ENCODE measurements around the gene KLHDC3. TPM values are rescaled to one million over a fixed set of nuclear protein-coding genes. Genes with fewer than 3 reads are reported as not detected.

The KLHDC3 gene
- total and polyA plus RNA-seq, 9 of the 15 experiments (the other 6 are each of a cell fraction or from before 2014, with no cell fraction given) = 4.5 to 171 (median 107) TPM

GRCh38 chr6:43045371-43045930 lies 31.4 kb downstream of the KLHDC3 start:
- Histone ChIP-seq H4K20me1 (replicated peaks; ENCODE audit: control insufficient read depth, insufficient read depth, low read length) (no peaks in the 10 kb centered on the region), H3K9me3 (replicated peaks; ENCODE audit: control insufficient read depth, insufficient read depth, low read depth, low read length) (no peaks in the 10 kb centered on the region), H3K79me2 (ENCODE audit: control insufficient read depth, insufficient read depth, low read length) (no peaks in the 10 kb centered on the region; the same call in 2 of the 3 replicates), H3K4me1 (replicated peaks in 1 of 2; ENCODE audit: control insufficient read depth in 2 of 2, insufficient read depth in 2 of 2, low read length in 2 of 2) (peaks cover 0 to 2% of the 10 kb centered on the region in 2 experiments; a peak in 2 of 5 replicates), H3K9me1 (ENCODE audit: control insufficient read depth, insufficient read depth, low read length) (peaks cover 3% of the 10 kb centered on the region), H3K27ac (ENCODE audit: extremely low read depth, low read depth, low read length) (no peak overlapping the region), H3K4me3 (no peak overlapping the region), H2AFZ (ENCODE audit: low read depth, low read length) (no peak overlapping the region), H3K4me2 (ENCODE audit: insufficient read depth, low read length) (no peak overlapping the region), H3K27me3 (ENCODE audit: control insufficient read depth in 2 of 2, insufficient read depth in 2 of 2, low read length in 2 of 2) (no peaks in the 10 kb centered on the region), H3K36me3 (ENCODE audit: control insufficient read depth, insufficient read depth, low read length) (peaks cover 72% of the 10 kb centered on the region), H3K9ac (ENCODE audit: insufficient read depth in 1 of 2, low read depth in 2 of 2, low read length in 2 of 2) (peak overlapping the region in 1 of 2 experiments; percentile 4; a peak in 1 of 4 replicates)
- intact Hi-C loops (cut with micrococcal nuclease) = no loop called here
- ATAC-seq (no peak), DNase-seq (ENCODE audit: extremely low read depth in 1 of 4, low spot score in 3 of 4) (no peak), FAIRE-seq (no peak)
- ChIA-PET POLR2A (interaction anchor here (0.5 to 1.5 kb wide), 7 partner anchors 8 to 848 kb away, joined by 3 to 9 read pairs (median 3); partner anchors contain the start of genes CUL7 and RRP36), CTCF (ENCODE audit: low intra/inter-chr PET ratio) (no interaction called here)
- BruUV-seq (replicated peaks) = no TSS peak
- 92% methylated on average over 11 of the region's 11 CpGs for WGBS (ENCODE audit: insufficient coverage, low coverage, missing lambda C conversion rate)
- in situ Hi-C loops (cut with MboI) = no loop called here
- 0 out of 2 replicates have a peak, but pooled peaks have one; percentile 7 for TF ChIP-seq POLR2G (IDR thresholded peaks at IDR 0.05; ENCODE audit: low read depth, low read length)
- TF ChIP-seq, protein P1, sequence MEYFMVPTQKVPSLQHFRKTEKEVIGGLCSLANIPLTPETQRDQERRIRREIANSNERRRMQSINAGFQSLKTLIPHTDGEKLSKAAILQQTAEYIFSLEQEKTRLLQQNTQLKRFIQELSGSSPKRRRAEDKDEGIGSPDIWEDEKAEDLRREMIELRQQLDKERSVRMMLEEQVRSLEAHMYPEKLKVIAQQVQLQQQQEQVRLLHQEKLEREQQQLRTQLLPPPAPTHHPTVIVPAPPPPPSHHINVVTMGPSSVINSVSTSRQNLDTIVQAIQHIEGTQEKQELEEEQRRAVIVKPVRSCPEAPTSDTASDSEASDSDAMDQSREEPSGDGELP (CRISPR knock-in tag; IDR thresholded peaks at IDR 0.05; ENCODE audit: borderline replicate concordance) = no peak
- no peak for TF ChIP-seq ZNF121 (CRISPR knock-in tag; conservative IDR thresholded peaks at IDR 0.05)
- no peak for TF ChIP-seq EWSR1 (IDR thresholded peaks at IDR 0.05; ENCODE audit: borderline replicate concordance, low read depth, partially characterized antibody)
- TF ChIP-seq ZNF592 (IDR thresholded peaks at IDR 0.05) = no peak
- no peak for TF ChIP-seq ZNF668 (CRISPR knock-in tag; IDR thresholded peaks at IDR 0.05)
- TF ChIP-seq, protein P2, sequence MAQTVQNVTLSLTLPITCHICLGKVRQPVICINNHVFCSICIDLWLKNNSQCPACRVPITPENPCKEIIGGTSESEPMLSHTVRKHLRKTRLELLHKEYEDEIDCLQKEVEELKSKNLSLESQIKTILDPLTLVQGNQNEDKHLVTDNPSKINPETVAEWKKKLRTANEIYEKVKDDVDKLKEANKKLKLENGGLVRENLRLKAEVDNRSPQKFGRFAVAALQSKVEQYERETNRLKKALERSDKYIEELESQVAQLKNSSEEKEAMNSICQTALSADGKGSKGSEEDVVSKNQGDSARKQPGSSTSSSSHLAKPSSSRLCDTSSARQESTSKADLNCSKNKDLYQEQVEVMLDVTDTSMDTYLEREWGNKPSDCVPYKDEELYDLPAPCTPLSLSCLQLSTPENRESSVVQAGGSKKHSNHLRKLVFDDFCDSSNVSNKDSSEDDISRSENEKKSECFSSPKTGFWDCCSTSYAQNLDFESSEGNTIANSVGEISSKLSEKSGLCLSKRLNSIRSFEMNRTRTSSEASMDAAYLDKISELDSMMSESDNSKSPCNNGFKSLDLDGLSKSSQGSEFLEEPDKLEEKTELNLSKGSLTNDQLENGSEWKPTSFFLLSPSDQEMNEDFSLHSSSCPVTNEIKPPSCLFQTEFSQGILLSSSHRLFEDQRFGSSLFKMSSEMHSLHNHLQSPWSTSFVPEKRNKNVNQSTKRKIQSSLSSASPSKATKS (CRISPR knock-in tag; IDR thresholded peaks at IDR 0.05) = no peak
- TF ChIP-seq MXI1 (IDR thresholded peaks at IDR 0.05; ENCODE audit: low read depth, low read length) = no peak
- TF ChIP-seq, protein P3, sequence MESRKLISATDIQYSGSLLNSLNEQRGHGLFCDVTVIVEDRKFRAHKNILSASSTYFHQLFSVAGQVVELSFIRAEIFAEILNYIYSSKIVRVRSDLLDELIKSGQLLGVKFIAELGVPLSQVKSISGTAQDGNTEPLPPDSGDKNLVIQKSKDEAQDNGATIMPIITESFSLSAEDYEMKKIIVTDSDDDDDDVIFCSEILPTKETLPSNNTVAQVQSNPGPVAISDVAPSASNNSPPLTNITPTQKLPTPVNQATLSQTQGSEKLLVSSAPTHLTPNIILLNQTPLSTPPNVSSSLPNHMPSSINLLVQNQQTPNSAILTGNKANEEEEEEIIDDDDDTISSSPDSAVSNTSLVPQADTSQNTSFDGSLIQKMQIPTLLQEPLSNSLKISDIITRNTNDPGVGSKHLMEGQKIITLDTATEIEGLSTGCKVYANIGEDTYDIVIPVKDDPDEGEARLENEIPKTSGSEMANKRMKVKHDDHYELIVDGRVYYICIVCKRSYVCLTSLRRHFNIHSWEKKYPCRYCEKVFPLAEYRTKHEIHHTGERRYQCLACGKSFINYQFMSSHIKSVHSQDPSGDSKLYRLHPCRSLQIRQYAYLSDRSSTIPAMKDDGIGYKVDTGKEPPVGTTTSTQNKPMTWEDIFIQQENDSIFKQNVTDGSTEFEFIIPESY (CRISPR knock-in tag; IDR thresholded peaks at IDR 0.05) = peak; percentile 70
- peak; percentile 26; the same call in 1 of the 2 replicates for TF ChIP-seq RBFOX2 (IDR thresholded peaks at IDR 0.05; ENCODE audit: low read depth, low read length)
- TF ChIP-seq ZNF586 (CRISPR knock-in tag; conservative IDR thresholded peaks at IDR 0.05) = no peak
- no peak for TF ChIP-seq ZNF699 (CRISPR knock-in tag; IDR thresholded peaks at IDR 0.05; ENCODE audit: insufficient replicate concordance)
